H7 (cell line): ENCODE measurements around the gene CDH23. TPM values are rescaled to one million over a fixed set of nuclear protein-coding genes. Genes with fewer than 3 reads are reported as not detected.
A peak's percentile ranks its signal among the peaks of the same experiment; 100 is the strongest.

Experiments
- DNase-seq: peaks from one replicate; pipeline ENCODE4 v3.0.0; 2012
- H3K27me3 ChIP-seq: 2 replicates; pipeline ENCODE4 v1.6.0; 2011; ENCODE audit warnings: mild to moderate bottlenecking, low read length; ENCODE audit not compliant: control insufficient read depth, insufficient read depth
- H3K36me3 ChIP-seq: replicated peaks from 2 replicates; pipeline ENCODE4 v1.5.1; 2011; ENCODE audit warnings: low read length; ENCODE audit not compliant: control insufficient read depth, insufficient read depth
- H3K4me3 ChIP-seq: 2 replicates; pipeline ENCODE4 v1.5.1; 2011; ENCODE audit warnings: low read depth, mild to moderate bottlenecking, control low read depth, low read length, moderate library complexity; ENCODE audit not compliant: insufficient read depth
- total RNA-seq: library from RNA; depleted of rRNA; stranded (reverse); fragments of >200 nt; shearing (Covaris generic); gene quantifications from 2 replicates; pipeline ENCODE4 v1.2.3, GENCODE V29; 2014

Gene CDH23
- total RNA-seq, 1 experiment from 2014 or later = 4.5 TPM

DNA sequence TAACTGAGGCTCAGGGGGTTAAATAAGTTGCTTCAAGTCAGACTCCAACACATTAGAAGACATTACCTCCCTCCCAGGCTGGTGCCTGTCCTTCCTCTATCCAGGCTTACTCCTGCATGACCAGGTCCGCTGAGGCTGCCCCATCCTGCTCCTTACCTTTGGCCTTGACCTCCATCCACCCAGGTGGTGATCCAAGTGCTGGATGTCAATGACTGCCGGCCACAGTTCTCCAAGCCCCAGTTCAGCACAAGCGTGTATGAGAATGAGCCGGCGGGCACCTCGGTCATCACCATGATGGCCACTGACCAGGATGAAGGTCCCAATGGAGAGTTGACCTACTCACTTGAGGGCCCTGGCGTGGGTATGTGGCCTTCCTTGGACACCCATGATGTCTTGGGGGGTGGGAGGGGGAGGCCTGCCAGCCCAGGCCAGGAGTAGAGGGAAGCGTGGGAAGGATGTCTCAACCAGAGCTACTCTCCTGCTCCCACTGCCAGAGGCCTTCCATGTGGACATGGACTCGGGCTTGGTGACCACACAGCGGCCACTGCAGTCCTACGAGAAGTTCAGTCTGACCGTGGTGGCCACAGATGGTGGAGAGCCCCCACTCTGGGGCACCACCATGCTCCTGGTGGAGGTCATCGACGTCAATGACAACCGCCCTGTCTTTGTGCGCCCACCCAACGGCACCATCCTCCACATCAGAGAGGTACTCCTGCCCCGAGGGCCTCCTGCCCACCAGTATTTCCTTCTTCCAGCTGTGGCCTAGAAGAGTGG lies 406.2 kb downstream of the CDH23 start:
- no peak for DNase-seq
- Histone ChIP-seq H3K27me3 (peaks cover 11% of the 10 kb centered on the region), H3K4me3 (no peak overlapping the region), H3K36me3 (no peaks in the 10 kb centered on the region)

GRCh38 chr10:71804077-71804476 lies 407.4 kb downstream of the CDH23 start:
- Histone ChIP-seq H3K36me3 (no peaks in the 10 kb centered on the region), H3K4me3 (no peak overlapping the region), H3K27me3 (peaks cover 11% of the 10 kb centered on the region)
- DNase-seq = no peak

DNA sequence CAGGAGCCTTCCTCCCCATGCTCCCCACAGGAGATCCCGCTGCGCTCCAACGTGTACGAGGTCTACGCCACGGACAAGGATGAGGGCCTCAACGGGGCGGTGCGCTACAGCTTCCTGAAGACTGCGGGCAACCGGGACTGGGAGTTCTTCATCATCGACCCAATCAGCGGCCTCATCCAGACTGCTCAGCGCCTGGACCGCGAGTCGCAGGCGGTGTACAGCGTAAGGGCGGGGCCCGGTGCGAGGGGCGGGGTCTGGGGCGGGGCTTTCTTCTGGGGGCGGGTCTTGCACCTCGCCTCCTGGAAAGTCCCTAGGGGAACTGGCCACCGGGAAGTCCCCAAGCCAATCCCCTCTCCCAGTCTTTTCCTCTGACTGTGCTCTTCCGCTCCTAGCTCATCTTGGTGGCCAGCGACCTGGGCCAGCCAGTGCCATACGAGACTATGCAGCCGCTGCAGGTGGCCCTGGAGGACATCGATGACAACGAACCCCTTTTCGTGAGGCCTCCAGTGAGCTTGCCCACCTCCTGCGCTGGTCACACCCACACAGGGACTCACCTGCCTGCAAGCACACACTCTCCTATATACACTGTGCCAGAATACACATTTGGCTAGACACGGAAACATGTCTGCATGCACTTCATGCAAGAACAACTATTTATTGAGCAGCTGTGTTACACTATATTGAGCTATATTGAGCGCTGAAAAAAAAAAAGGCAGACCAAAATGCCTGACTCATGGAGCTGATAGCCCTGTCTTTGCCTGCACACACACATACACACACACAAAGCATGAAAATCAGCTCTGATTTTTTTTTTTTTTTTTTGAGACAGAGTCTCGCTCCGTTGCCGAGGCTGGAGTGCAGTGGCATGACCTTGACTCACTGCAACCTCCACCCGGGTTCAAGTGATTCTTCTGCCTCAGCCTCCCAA lies 409.3 kb downstream of the CDH23 start:
- H3K27me3 ChIP-seq = peaks cover 11% of the 10 kb centered on the region
- peak overlapping the region; percentile 26 for H3K4me3 ChIP-seq
- H3K36me3 ChIP-seq = no peaks in the 10 kb centered on the region
- peak; percentile 98 for DNase-seq

DNA sequence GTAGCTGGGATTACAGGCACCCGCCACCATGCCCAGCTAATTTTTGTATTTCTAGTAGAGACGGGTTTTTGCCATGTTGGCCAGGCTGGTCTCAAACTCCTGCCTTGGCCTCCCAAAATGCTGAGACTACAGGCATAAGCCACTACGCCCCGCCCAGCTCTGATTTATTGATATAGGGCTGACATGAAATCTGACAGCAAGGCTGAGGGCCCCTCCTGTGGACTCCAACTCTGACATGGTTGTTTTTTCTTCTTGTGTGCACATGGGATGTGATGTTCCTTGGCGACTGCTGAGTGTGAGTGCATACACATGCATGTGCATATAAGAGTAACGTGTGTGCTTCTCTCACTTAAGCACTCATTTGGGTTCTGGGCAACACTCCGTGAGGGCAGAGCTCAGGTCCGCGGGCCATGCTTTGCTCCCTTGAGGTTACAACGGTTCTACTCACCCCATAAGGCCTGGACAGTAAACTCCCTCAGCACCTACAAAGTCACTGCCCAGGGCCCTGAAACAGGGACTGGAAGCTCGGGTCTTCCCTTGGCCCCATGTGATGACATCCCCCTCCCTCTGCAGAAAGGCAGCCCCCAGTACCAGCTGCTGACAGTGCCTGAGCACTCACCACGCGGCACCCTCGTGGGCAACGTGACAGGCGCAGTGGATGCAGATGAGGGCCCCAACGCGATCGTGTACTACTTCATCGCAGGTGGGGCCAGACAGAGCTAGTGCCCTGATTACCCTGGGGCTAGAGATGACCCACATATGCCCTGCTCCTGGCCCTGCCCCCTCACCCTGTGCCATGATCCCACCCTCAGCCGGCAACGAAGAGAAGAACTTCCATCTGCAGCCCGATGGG lies 410.2 kb downstream of the CDH23 start:
- Histone ChIP-seq H3K27me3 (peaks cover 11% of the 10 kb centered on the region), H3K36me3 (no peaks in the 10 kb centered on the region), H3K4me3 (no peak overlapping the region)
- no peak for DNase-seq

- Histone ChIP-seq H3K36me3 (no peaks in the 10 kb centered on the region), H3K27me3 (peaks cover 11% of the 10 kb centered on the region), H3K4me3 (no peak overlapping the region)
- DNase-seq = no peak
These were observed 411.1 kb downstream of the CDH23 start for GRCh38 chr10:71807557-71808510.

- no peak for DNase-seq
- Histone ChIP-seq H3K4me3 (no peak overlapping the region), H3K36me3 (no peaks in the 10 kb centered on the region), H3K27me3 (peaks cover 11% of the 10 kb centered on the region)
These were observed 412.9 kb downstream of the CDH23 start for GRCh38 chr10:71809628-71810027.

DNA sequence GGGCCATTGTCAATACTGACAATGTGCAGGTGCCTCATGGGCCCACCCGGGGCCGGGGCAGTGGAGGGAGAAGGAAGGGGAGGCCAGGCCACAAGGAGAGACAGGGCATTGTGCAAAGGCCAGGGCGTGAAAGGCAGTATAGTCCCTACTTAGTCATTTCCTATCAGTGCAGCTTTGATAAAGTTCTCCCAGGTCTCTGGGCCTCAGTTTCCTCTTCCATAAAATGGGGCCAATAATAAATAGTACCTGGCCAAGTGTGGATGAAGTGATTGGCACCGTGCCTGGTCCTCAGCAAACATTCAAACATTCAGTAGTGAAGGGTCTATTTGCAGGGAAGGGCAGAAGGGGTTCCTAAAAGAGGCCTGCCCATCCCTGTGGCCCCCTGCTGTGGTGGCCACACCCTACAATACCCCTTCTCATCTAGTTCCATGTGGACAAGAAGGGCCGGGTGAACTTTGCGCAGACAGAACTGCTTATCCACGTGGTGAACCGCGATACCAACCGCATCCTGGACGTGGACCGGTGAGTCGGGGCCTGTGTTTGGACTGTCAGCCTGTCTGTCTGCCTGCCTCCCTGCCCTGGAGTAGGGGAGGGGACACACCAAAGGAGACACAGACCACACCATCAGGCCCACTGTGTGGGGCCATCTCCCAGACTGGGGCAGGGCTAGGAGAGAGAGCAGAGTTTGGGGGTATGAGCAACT lies 413.5 kb downstream of the CDH23 start:
- H3K27me3 ChIP-seq = peaks cover 7% of the 10 kb centered on the region
- no peak overlapping the region for H3K4me3 ChIP-seq
- DNase-seq = no peak
- no peaks in the 10 kb centered on the region for H3K36me3 ChIP-seq

- no peak overlapping the region for H3K4me3 ChIP-seq
- H3K36me3 ChIP-seq = peaks cover 8% of the 10 kb centered on the region
- H3K27me3 ChIP-seq = no peaks in the 10 kb centered on the region
- peak; percentile 65 for DNase-seq
These were observed 414.6 kb downstream of the CDH23 start for GRCh38 chr10:71811351-71811750.

DNA sequence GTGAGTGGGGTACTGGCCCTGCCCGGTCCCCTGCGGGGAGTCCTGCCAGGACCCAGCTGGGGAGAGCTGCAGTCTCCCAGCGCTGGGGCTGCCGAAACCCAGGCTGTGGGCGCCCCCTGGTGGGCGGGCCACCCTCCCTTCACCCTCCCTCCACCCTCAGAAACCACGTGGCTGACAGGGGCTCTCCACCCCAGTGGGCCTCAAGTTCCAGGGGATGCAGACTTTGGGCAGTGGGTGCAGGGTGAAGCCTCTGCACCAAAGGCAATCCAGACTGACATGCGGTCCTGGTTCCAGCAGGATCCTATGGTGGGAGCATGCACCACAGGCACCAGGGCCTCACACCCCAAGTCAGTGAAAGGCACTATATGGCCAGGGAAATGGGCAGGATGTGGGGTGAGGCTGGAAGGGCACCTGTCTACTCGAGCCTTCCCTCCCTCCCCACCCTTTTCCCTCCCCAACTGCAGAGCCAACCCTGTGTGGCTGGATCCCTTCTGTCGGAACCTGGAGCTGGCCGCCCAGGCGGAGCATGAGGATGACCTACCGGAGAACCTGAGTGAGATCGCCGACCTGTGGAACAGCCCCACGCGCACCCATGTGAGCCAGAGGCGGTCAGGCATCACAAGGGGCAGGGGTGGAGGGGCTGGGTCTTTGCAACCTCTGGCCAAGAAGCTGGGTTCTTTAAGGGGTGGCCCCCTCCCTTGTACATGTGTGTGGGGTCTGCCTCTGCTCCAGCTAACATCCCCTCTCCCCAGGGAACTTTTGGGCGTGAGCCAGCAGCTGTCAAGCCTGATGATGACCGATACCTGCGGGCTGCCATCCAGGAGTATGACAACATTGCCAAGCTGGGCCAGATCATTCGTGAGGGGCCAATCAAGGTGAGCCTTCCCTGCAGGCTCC lies 415.5 kb downstream of the CDH23 start:
- DNase-seq = peak; percentile 95
- Histone ChIP-seq H3K27me3 (no peaks in the 10 kb centered on the region), H3K36me3 (peaks cover 16% of the 10 kb centered on the region), H3K4me3 (no peak overlapping the region)

DNA sequence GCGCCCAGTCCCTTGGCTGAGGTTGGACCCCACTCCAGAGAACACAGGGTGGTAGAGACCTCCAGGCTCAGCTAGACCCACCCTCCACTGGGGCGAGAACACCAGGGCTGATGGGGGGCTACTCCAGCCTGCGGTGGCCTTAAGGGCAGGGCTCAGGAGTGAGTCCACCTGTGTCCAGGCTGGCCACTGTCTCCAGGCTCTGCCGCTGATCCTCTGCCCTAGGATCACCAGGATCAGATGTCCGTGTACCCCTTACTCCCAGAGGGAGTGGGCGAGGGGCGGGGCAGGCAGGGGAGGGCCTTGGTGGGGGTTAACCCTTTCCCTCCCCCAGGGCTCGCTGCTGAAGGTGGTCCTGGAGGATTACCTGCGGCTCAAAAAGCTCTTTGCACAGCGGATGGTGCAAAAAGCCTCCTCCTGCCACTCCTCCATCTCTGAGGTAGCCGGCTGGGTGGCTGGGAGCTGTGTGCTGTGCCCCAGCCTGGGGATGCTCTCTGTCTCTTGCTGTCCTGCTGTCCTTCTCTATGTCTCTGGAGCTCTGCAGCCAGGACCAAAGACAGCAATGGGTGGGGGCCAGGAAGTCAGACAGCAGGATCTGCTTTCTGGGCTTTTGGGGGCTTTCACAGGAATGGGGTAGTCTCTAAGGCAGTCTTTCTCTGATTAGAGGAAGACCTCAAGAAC lies 416.3 kb downstream of the CDH23 start:
- Histone ChIP-seq H3K4me3 (no peak overlapping the region), H3K27me3 (no peaks in the 10 kb centered on the region), H3K36me3 (peaks cover 22% of the 10 kb centered on the region)
- peak; percentile 73 for DNase-seq

- H3K4me3 ChIP-seq = no peak overlapping the region
- peak; percentile 89 for DNase-seq
- H3K36me3 ChIP-seq = peaks cover 38% of the 10 kb centered on the region
- H3K27me3 ChIP-seq = no peaks in the 10 kb centered on the region
These were observed 418.2 kb downstream of the CDH23 start for GRCh38 chr10:71814922-71815411.
